ENCODE results near the gene MACF1. TPM values are rescaled to one million over a fixed set of nuclear protein-coding genes. Genes with fewer than 3 reads are reported as not detected.

MACF1 gene
- total RNA-seq, 1 experiment from 2014 or later, result 103 TPM

DNA sequence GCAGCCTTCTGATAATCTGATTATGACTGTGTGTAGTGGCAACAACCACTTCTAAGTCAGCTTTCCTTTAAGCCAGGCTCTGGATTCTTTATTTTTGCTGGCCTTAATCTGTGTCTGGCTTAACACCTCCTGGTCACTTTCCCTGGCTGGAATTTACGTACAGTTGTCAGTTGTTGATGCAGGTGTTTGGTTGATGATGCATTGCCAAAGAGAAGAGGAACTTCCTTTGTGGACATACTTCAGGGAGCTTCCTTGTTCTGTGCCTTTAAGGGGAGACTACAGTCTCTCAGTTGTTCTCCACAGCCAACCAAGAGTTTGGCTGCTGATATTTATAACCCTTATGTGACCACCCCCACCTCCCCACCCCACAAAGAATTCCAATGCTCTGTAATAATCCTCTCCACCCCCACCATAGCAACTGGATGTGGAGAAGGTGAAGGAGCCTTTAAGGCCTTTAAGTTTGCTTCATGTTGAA lies 190.9 kb downstream of the MACF1 start:
- ChIA-PET POLR2A (ENCODE audit: unreplicated experiment) (interaction anchor here (0.6 kb wide), 2 partner anchors 14 to 28 kb away, joined by 3 to 4 read pairs; no protein-coding TSS in a partner anchor), CTCF (interaction anchor here (0.6 to 1.5 kb wide), 2 partner anchors 16 to 330 kb away, joined by 3 to 19 read pairs; no protein-coding TSS in a partner anchor)
- TF ChIP-seq, protein P1, sequence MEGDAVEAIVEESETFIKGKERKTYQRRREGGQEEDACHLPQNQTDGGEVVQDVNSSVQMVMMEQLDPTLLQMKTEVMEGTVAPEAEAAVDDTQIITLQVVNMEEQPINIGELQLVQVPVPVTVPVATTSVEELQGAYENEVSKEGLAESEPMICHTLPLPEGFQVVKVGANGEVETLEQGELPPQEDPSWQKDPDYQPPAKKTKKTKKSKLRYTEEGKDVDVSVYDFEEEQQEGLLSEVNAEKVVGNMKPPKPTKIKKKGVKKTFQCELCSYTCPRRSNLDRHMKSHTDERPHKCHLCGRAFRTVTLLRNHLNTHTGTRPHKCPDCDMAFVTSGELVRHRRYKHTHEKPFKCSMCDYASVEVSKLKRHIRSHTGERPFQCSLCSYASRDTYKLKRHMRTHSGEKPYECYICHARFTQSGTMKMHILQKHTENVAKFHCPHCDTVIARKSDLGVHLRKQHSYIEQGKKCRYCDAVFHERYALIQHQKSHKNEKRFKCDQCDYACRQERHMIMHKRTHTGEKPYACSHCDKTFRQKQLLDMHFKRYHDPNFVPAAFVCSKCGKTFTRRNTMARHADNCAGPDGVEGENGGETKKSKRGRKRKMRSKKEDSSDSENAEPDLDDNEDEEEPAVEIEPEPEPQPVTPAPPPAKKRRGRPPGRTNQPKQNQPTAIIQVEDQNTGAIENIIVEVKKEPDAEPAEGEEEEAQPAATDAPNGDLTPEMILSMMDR (conservative IDR thresholded peaks at IDR 0.05; ENCODE audit: low read depth, low read length), result no peak
- TF ChIP-seq EZH2 (IDR thresholded peaks at IDR 0.05; ENCODE audit: low read length, unreplicated experiment) (no peak), EZH2phosphoT487 (IDR thresholded peaks at IDR 0.05; ENCODE audit: borderline replicate concordance, low read length) (no peak)
- intact Hi-C loops (cut with micrococcal nuclease), result loop anchor here (5.0 to 10.0 kb wide), 2 partner anchors 128 to 201 kb away; no protein-coding TSS in a partner anchor
- Histone ChIP-seq H3K27ac (ENCODE audit: low read length) (peak overlapping the region; percentile 55), H3K4me1 (ENCODE audit: insufficient read depth, low read length) (peaks cover 73% of the 10 kb centered on the region), H3K79me2 (ENCODE audit: low read length) (peaks cover 55% of the 10 kb centered on the region), H3F3A (ENCODE audit: low read length, unreplicated experiment) (peaks cover 3% of the 10 kb centered on the region), H3K4me3 (ENCODE audit: low read length) (peak overlapping the region; percentile 1; the same call in 1 of the 2 replicates), H4K20me1 (ENCODE audit: low read length) (no peaks in the 10 kb centered on the region), H2AFZ (ENCODE audit: low read length) (no peak overlapping the region), H3K4me2 (ENCODE audit: low read length) (peak overlapping the region; percentile 59), H3K9ac (ENCODE audit: low read length) (no peak overlapping the region), H3K9me2 (replicated peaks; ENCODE audit: low read length) (no peaks in the 10 kb centered on the region), H3K27me3 (ENCODE audit: low read length) (no peaks in the 10 kb centered on the region), H3K9me3 (ENCODE audit: low read length) (no peaks in the 10 kb centered on the region), H3K36me3 (ENCODE audit: low read depth, low read length) (no peaks in the 10 kb centered on the region)
- ATAC-seq (peak; percentile 6), DNase-seq (peak; percentile 72)
- BruUV-seq (replicated peaks), result no TSS peak

DNA sequence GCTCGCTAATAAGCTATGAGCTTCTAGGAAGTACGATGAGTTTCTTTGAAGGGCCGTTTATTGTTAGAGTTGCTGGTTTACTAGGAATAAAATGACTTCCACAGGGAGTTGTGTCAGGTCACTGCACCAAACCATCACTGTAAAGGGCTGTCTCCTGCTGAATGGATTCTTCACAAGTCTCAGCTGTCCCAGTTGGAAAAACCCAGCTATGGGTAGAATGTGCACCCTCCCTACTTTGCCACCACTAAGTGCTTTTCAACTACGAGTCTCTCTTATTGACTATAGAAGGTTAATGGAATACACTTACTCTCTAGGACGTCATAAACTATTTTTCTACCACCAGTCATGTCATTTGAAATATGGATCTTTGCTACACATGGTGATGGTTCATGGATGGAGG lies 192.2 kb downstream of the MACF1 start:
- no TSS peak for BruUV-seq (replicated peaks)

More for the DNA sequence above, 192.2 kb downstream of the MACF1 start:
- Histone ChIP-seq H3K27ac (ENCODE audit: low read length) (no peak overlapping the region), H2AFZ (ENCODE audit: low read length) (no peak overlapping the region), H3F3A (ENCODE audit: low read length, unreplicated experiment) (peaks cover 3% of the 10 kb centered on the region), H3K79me2 (ENCODE audit: low read length) (peaks cover 52% of the 10 kb centered on the region), H3K9me3 (ENCODE audit: low read length) (no peaks in the 10 kb centered on the region), H3K27me3 (ENCODE audit: low read length) (no peaks in the 10 kb centered on the region), H3K4me1 (ENCODE audit: insufficient read depth, low read length) (peaks cover 68% of the 10 kb centered on the region), H3K9ac (ENCODE audit: low read length) (no peak overlapping the region), H3K9me2 (replicated peaks; ENCODE audit: low read length) (no peaks in the 10 kb centered on the region), H4K20me1 (ENCODE audit: low read length) (no peaks in the 10 kb centered on the region), H3K4me3 (ENCODE audit: low read length) (no peak overlapping the region), H3K4me2 (ENCODE audit: low read length) (no peak overlapping the region), H3K36me3 (ENCODE audit: low read depth, low read length) (no peaks in the 10 kb centered on the region)
- intact Hi-C loops (cut with micrococcal nuclease), result loop anchor here (5.0 to 10.0 kb wide), 2 partner anchors 129 to 202 kb away; no protein-coding TSS in a partner anchor
- TF ChIP-seq EZH2 (IDR thresholded peaks at IDR 0.05; ENCODE audit: low read length, unreplicated experiment), result no peak
- TF ChIP-seq EZH2phosphoT487 (IDR thresholded peaks at IDR 0.05; ENCODE audit: borderline replicate concordance, low read length), result no peak
- TF ChIP-seq, protein P1 (conservative IDR thresholded peaks at IDR 0.05; ENCODE audit: low read depth, low read length), result no peak
- ChIA-PET CTCF (no interaction called here), POLR2A (ENCODE audit: unreplicated experiment) (no interaction called here)
- DNase-seq, result no peak
- ATAC-seq, result no peak

Data from PC-3 (cell line).